GM23248 (cell line): Measurements from ENCODE around the gene S100A7A. TPM values are rescaled to one million over a fixed set of nuclear protein-coding genes. Genes with fewer than 3 reads are reported as not detected.
"Not testable (repeated sequence)": the region's sequence is repeated elsewhere in the genome, so short reads cannot be mapped to it uniquely, and the experiment has no call there.

Experiments
- DNase-seq: peaks from one replicate; pipeline ENCODE4 v3.0.0-alpha.2; 2015
- H2AFZ ChIP-seq: fragments of 200-600 bp; sonication (generic); 2 replicates; pipeline ENCODE4 v1.6.1; 2016; ENCODE audit warnings: antibody characterized with exemption
- H3F3A ChIP-seq: fragments of 200-600 bp; sonication (generic); 2 replicates; pipeline ENCODE4 v1.6.1; 2016; ENCODE audit warnings: mild to moderate bottlenecking, antibody characterized with exemption, mixed run types; ENCODE audit not compliant: insufficient read depth
- H3K27ac ChIP-seq: fragments of 200-600 bp; sonication (generic); 2 replicates; pipeline ENCODE4 v1.5.1; 2016; ENCODE audit warnings: mild to moderate bottlenecking
- H3K27me3 ChIP-seq: fragments of 200-600 bp; sonication (generic); replicated peaks from 2 replicates; pipeline ENCODE4 v1.6.1; 2016; ENCODE audit warnings: mild to moderate bottlenecking; ENCODE audit not compliant: insufficient read depth
- H3K36me3 ChIP-seq: fragments of 200-600 bp; sonication (generic); 2 replicates; pipeline ENCODE4 v1.6.1; 2016; ENCODE audit warnings: low read depth, mild to moderate bottlenecking
- H3K4me1 ChIP-seq: fragments of 200-600 bp; sonication (generic); 2 replicates; pipeline ENCODE4 v1.6.1; 2016; ENCODE audit warnings: mild to moderate bottlenecking; ENCODE audit not compliant: insufficient read depth
- H3K4me2 ChIP-seq: fragments of 200-600 bp; sonication (generic); one replicate; pipeline ENCODE4 v1.6.1; 2016; ENCODE audit warnings: mild to moderate bottlenecking; ENCODE audit not compliant: unreplicated experiment
- H3K4me3 ChIP-seq: fragments of 200-600 bp; sonication (generic); 2 replicates; pipeline ENCODE4 v1.5.1; 2016; ENCODE audit warnings: mild to moderate bottlenecking
- H3K79me2 ChIP-seq: fragments of 200-600 bp; sonication (generic); 2 replicates; pipeline ENCODE4 v1.6.1; 2016; ENCODE audit warnings: mild to moderate bottlenecking; ENCODE audit not compliant: insufficient read depth
- H3K9ac ChIP-seq: fragments of 200-600 bp; sonication (generic); 2 replicates; pipeline ENCODE4 v1.6.1; 2016; ENCODE audit warnings: mild to moderate bottlenecking
- H3K9me2 ChIP-seq: fragments of 200-600 bp; sonication (generic); 2 replicates; pipeline ENCODE4 v1.6.1; 2016; ENCODE audit warnings: mixed run types, mild to moderate bottlenecking, moderate library complexity; ENCODE audit not compliant: insufficient read depth
- H3K9me3 ChIP-seq: fragments of 200-600 bp; sonication (generic); one replicate; pipeline ENCODE4 v1.6.1; 2017; ENCODE audit warnings: low read depth
- H4K20me1 ChIP-seq: fragments of 200-600 bp; sonication (generic); 2 replicates; pipeline ENCODE4 v1.6.0; 2016; ENCODE audit not compliant: insufficient read depth
- EZH2 ChIP-seq: fragments of 200-600 bp; sonication (generic); IDR thresholded peaks from 2 replicates; pipeline ENCODE4 v1.6.1; 2018; ENCODE audit warnings: antibody characterized with exemption, mild to moderate bottlenecking; ENCODE audit not compliant: insufficient read depth, poor library complexity, severe bottlenecking
- EZH2phosphoT487 ChIP-seq: fragments of 200-600 bp; sonication (generic); IDR thresholded peaks from 2 replicates; pipeline ENCODE4 v1.6.1; 2018; ENCODE audit warnings: antibody characterized with exemption, moderate library complexity, mild to moderate bottlenecking, low read depth; ENCODE audit not compliant: insufficient read depth
- WGBS, 2 experiments: methylation state at CpG; one replicate each; pipeline ENCODE4 v1.1.6; 2015 to 2017; ENCODE audit warnings: low lambda C conversion rate in 2 of 2, low coverage in 1 of 2; ENCODE audit errors: missing lambda C conversion rate in 2 of 2; 5-methylcytosine and 5-hydroxymethylcytosine counted together
- in situ Hi-C: fragments of 300-500 bp; cut with MboI; formaldehyde crosslinking; loops from 2 replicates; pipeline ENCODE4 v1.15.0; 2020
- polyA plus RNA-seq: library from polyadenylated mRNA; unstranded; fragments of >200 nt; fragmentation: Nextera tagmentation; extraction: Ambion mirVana; gene quantifications from 2 replicates; pipeline ENCODE4 v1.2.1, GENCODE V29; 2016
- total RNA-seq: library from RNA; depleted of rRNA; stranded (reverse); fragments of >200 nt; shearing (Covaris generic); gene quantifications from 2 replicates; pipeline ENCODE4 v1.2.3, GENCODE V29; 2014

Gene S100A7A
- total and polyA plus RNA-seq, 2 experiments from 2014 or later: not detected

- no peaks in the 10 kb centered on the region for H3K9me3 ChIP-seq
- in situ Hi-C loops: no loop called here
- H3K27me3 ChIP-seq: no peaks in the 10 kb centered on the region
- no peaks in the 10 kb centered on the region for H3F3A ChIP-seq
- TF ChIP-seq EZH2: no peak
- no peak for TF ChIP-seq EZH2phosphoT487
- 6 to 10% methylated on average over 1 of the region's 1 CpG for WGBS, 2 experiments
- H3K9ac ChIP-seq: no peak overlapping the region
- no peaks in the 10 kb centered on the region for H3K9me2 ChIP-seq
- no peak for DNase-seq
- no peaks in the 10 kb centered on the region for H3K36me3 ChIP-seq
- H4K20me1 ChIP-seq: no peaks in the 10 kb centered on the region
- no peaks in the 10 kb centered on the region for H3K79me2 ChIP-seq
- H2AFZ ChIP-seq: no peak overlapping the region
- no peaks in the 10 kb centered on the region for H3K4me1 ChIP-seq
- no peak overlapping the region for H3K27ac ChIP-seq
- no peak overlapping the region for H3K4me3 ChIP-seq
- no peak overlapping the region for H3K4me2 ChIP-seq
Observed at GRCh38 chr1:153456396-153456795, 40.1 kb downstream of the S100A7A start.

GRCh38 chr1:153459655-153460054, 43.3 kb downstream of the S100A7A start:
- no peaks in the 10 kb centered on the region for H3K9me2 ChIP-seq
- no peak overlapping the region for H2AFZ ChIP-seq
- DNase-seq: no peak
- no peak overlapping the region for H3K4me3 ChIP-seq
- H3F3A ChIP-seq: 0 out of 2 replicates have a peak, but pooled peaks cover 3% of the 10 kb centered on the region
- no peak overlapping the region for H3K27ac ChIP-seq
- no peak overlapping the region for H3K4me2 ChIP-seq
- H4K20me1 ChIP-seq: no peaks in the 10 kb centered on the region
- H3K79me2 ChIP-seq: no peaks in the 10 kb centered on the region
- no peaks in the 10 kb centered on the region for H3K4me1 ChIP-seq
- H3K9ac ChIP-seq: no peak overlapping the region
- TF ChIP-seq EZH2 (no peak), EZH2phosphoT487 (no peak)
- no peaks in the 10 kb centered on the region for H3K27me3 ChIP-seq
- in situ Hi-C loops: no loop called here
- no peaks in the 10 kb centered on the region for H3K9me3 ChIP-seq
- H3K36me3 ChIP-seq: no peaks in the 10 kb centered on the region
- WGBS, 2 experiments: 40 to 42% methylated on average over 2 of the region's 2 CpGs

GRCh38 chr1:153460551-153460950, 44.2 kb downstream of the S100A7A start, which contains the start of gene S100A7:
TSS of gene S100A7 (minus strand) at chr1:153460651. CDS start at chr1:153459013, 1,638 bp downstream.
- Histone ChIP-seq H3K36me3 (no peaks in the 10 kb centered on the region), H3K9me3 (no peaks in the 10 kb centered on the region), H3K27me3 (no peaks in the 10 kb centered on the region), H3K9ac (no peak within 1 kb of the TSS), H3K27ac (no peak within 1 kb of the TSS), H4K20me1 (no peaks in the 10 kb centered on the region), H3F3A (0 out of 2 replicates have a peak, but pooled peaks cover 3% of the 10 kb centered on the region), H3K4me2 (no peak within 1 kb of the TSS), H3K4me1 (no peaks in the 10 kb centered on the region), H3K4me3 (no peak within 1 kb of the TSS), H3K79me2 (no peaks in the 10 kb centered on the region), H2AFZ (no peak within 1 kb of the TSS), H3K9me2 (no peaks in the 10 kb centered on the region)
- no peak for TF ChIP-seq EZH2phosphoT487
- no peak for TF ChIP-seq EZH2
- 62 to 72% methylated on average over 4 of the region's 4 CpGs for WGBS, 2 experiments
- DNase-seq: no peak
- in situ Hi-C loops: no loop called here

- H3K9ac ChIP-seq, H3K27me3 ChIP-seq, H4K20me1 ChIP-seq, H3F3A ChIP-seq, in situ Hi-C loops, H3K9me3 ChIP-seq, H2AFZ ChIP-seq, H3K36me3 ChIP-seq, H3K27ac ChIP-seq, H3K4me2 ChIP-seq, H3K4me3 ChIP-seq, H3K9me2 ChIP-seq, H3K79me2 ChIP-seq: not testable (repeated sequence)
- H3K4me1 ChIP-seq: peaks cover 16% of the 10 kb centered on the region
- peak; percentile 57 for DNase-seq
Observed at GRCh38 chr1:153462741-153463140, 46.4 kb downstream of the S100A7A start.
